Caco-2 (cell line): ENCODE measurements around the gene PARP11. TPM values are rescaled to one million over a fixed set of nuclear protein-coding genes. Genes with fewer than 3 reads are reported as not detected.

Experiments used
- BruUV-seq: library from RNA; stranded (reverse); fragments of 400-500 nt; replicated peaks from 2 replicates; lab custom pipeline; 2021; lab: Mats Ljungman, UMichigan
- CTCF ChIA-PET: fragments of 300-600 bp; sonication (Branson Sonifier 250); formaldehyde crosslinking; loops from one replicate; lab custom pipeline; 2022; ENCODE audit warnings: antibody characterized with exemption; lab: Charles Lee
- POLR2A ChIA-PET: fragments of 300-600 bp; sonication (Branson Sonifier 250); formaldehyde crosslinking; loops from one replicate; lab custom pipeline; 2022; ENCODE audit warnings: antibody characterized with exemption; lab: Charles Lee
- DNase-seq, 2 experiments: peaks; one replicate each; pipeline versions ENCODE4 v3.0.0 to v3.0.0-alpha.2; 2020 to 2022
- H3K27me3 ChIP-seq: replicated peaks from 2 replicates; pipeline ENCODE4 v1.6.0; 2011; ENCODE audit warnings: low read length; ENCODE audit not compliant: control insufficient read depth, insufficient read depth
- H3K36me3 ChIP-seq: 2 replicates; pipeline ENCODE4 v1.5.1; 2011; ENCODE audit warnings: low read length; ENCODE audit not compliant: control insufficient read depth, insufficient read depth
- H3K4me1 ChIP-seq: fragments of 250-450 bp; sonication (Bioruptor Pico); 2 replicates; pipeline ENCODE4 v1.5.1; 2020; ENCODE audit warnings: mild to moderate bottlenecking
- H3K4me3 ChIP-seq: 2 replicates; pipeline ENCODE4 v1.5.1; 2011; ENCODE audit warnings: low read depth, mild to moderate bottlenecking, control low read depth, low read length
- H3K9me3 ChIP-seq: fragments of 250-450 bp; sonication (Bioruptor Pico); 2 replicates; pipeline ENCODE4 v1.5.1; 2020; ENCODE audit warnings: mild to moderate bottlenecking, moderate library complexity
- H3K27ac Mint-ChIP-seq: one replicate; pipeline ENCODE4 v1.8.0; 2022; ENCODE audit warnings: mixed read lengths; ENCODE audit not compliant: unreplicated experiment
- H3K27me3 Mint-ChIP-seq: one replicate; pipeline ENCODE4 v1.8.0; 2022; ENCODE audit warnings: mixed read lengths; ENCODE audit not compliant: insufficient read depth, unreplicated experiment
- H3K36me3 Mint-ChIP-seq: one replicate; pipeline ENCODE4 v1.8.0; 2022; ENCODE audit warnings: mild to moderate bottlenecking, mixed read lengths; ENCODE audit not compliant: insufficient read depth, unreplicated experiment
- H3K4me1 Mint-ChIP-seq: one replicate; pipeline ENCODE4 v1.8.0; 2022; ENCODE audit warnings: low read depth, mixed read lengths; ENCODE audit not compliant: unreplicated experiment
- H3K4me3 Mint-ChIP-seq: one replicate; pipeline ENCODE4 v1.8.0; 2022; ENCODE audit warnings: mild to moderate bottlenecking, moderate library complexity, mixed read lengths; ENCODE audit not compliant: unreplicated experiment
- H3K9me3 Mint-ChIP-seq: one replicate; pipeline ENCODE4 v1.8.0; 2022; ENCODE audit warnings: mixed read lengths; ENCODE audit not compliant: unreplicated experiment
- CTCF ChIP-seq, 2 experiments: fragments of 200-600 bp in 1 of 2; IDR thresholded peaks; 1 replicate in 1 of 2; 2 replicates in 1 of 2; pipeline versions ENCODE4 v1.5.1 to v1.8.0; 2011 to 2022; ENCODE audit warnings: antibody characterized with exemption in 1 of 2, control low read depth in 1 of 2, inconsistent platforms in 1 of 2, low read depth in 1 of 2, low read length in 1 of 2, mild to moderate bottlenecking in 1 of 2, moderate library complexity in 1 of 2; ENCODE audit not compliant: insufficient read depth in 1 of 2, severe bottlenecking in 1 of 2, unreplicated experiment in 1 of 2
- intact Hi-C: fragments of 100-400 bp; cut with micrococcal nuclease; formaldehyde crosslinking; loops from one replicate; pipeline ENCODE4 v1.10.0; 2022; ENCODE audit not compliant: unreplicated experiment
- total RNA-seq: library from RNA; stranded (reverse); gene quantifications from 2 replicates; pipeline ENCODE4 v1.2.3, GENCODE V29; 2022

Gene PARP11
- total RNA-seq, 1 experiment from 2014 or later: 18.1 TPM

DNA sequence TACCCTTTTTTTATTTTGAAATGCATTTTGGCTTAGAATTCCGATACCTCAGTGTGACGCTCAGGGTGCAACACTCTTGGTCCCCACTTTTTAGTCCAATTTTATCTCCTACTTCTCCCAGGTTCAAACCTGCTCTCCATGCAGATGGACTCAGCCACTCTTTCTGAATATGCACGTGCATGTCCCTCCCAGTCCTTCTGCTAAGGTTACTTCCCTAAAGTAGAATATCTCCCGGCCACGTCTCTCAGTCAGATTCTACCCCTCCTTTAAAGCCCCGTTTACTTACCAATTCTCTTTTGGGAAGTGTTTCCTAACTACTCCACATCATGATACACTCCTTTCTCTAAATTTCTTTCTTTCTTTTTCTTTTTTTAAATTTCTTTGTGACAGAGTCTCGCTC lies 15.5 kb upstream of the PARP11 start:
- no TSS peak for BruUV-seq
- ChIA-PET CTCF (interaction anchor here (0.8 kb wide), 1 partner anchor 149 kb away, joined by 3 read pairs; no protein-coding TSS in a partner anchor), POLR2A (no interaction called here)
- Mint-ChIP-seq H3K27me3 (peaks cover 3% of the 10 kb centered on the region), H3K4me1 (peaks cover 14% of the 10 kb centered on the region), H3K27ac (no peak overlapping the region), H3K36me3 (no peaks in the 10 kb centered on the region), H3K9me3 (no peaks in the 10 kb centered on the region), H3K4me3 (no peak overlapping the region)
- DNase-seq: no peak
- H3K27me3 ChIP-seq: no peaks in the 10 kb centered on the region
- H3K4me1 ChIP-seq: 0 out of 2 replicates have a peak, but pooled peaks cover 3% of the 10 kb centered on the region
- intact Hi-C loops: loop anchor here (10.0 kb wide), 1 partner anchor 276 kb away; no protein-coding TSS in a partner anchor
- no peak overlapping the region for H3K4me3 ChIP-seq
- H3K9me3 ChIP-seq: no peaks in the 10 kb centered on the region
- H3K36me3 ChIP-seq: no peaks in the 10 kb centered on the region
- TF ChIP-seq CTCF (IDR thresholded peaks at IDR 0.05; ENCODE audit: insufficient read depth in 1 of 2, low read depth in 1 of 2, low read length in 1 of 2, severe bottlenecking in 1 of 2, unreplicated experiment in 1 of 2): no peak

- no peaks in the 10 kb centered on the region for H3K9me3 ChIP-seq
- peak in 1 of 2 experiments; percentile 67 for DNase-seq
- no peaks in the 10 kb centered on the region for H3K9me3 Mint-ChIP-seq
- H3K27me3 Mint-ChIP-seq: peaks cover 7% of the 10 kb centered on the region
- no TSS peak for BruUV-seq
- no peak overlapping the region for H3K27ac Mint-ChIP-seq
- TF ChIP-seq CTCF (IDR thresholded peaks at IDR 0.05; ENCODE audit: insufficient read depth in 1 of 2, low read depth in 1 of 2, low read length in 1 of 2, severe bottlenecking in 1 of 2, unreplicated experiment in 1 of 2): peak; percentile 90 to 98
- 0 out of 2 replicates have a peak, but pooled peaks cover 3% of the 10 kb centered on the region for H3K4me1 ChIP-seq
- H3K36me3 ChIP-seq: no peaks in the 10 kb centered on the region
- H3K4me1 Mint-ChIP-seq: peaks cover 14% of the 10 kb centered on the region
- POLR2A ChIA-PET: no interaction called here
- H3K4me3 ChIP-seq: no peak overlapping the region
- intact Hi-C loops: loop anchor here (1.0 to 10.0 kb wide), 5 partner anchors 110 to 392 kb away; no protein-coding TSS in a partner anchor
- CTCF ChIA-PET: interaction anchor here (0.6 to 6.3 kb wide), 15 partner anchors 10 to 392 kb away, joined by 3 to 93 read pairs (median 5); no protein-coding TSS in a partner anchor
- no peak overlapping the region for H3K4me3 Mint-ChIP-seq
- no peaks in the 10 kb centered on the region for H3K27me3 ChIP-seq
- H3K36me3 Mint-ChIP-seq: no peaks in the 10 kb centered on the region
These were observed 12.3 kb upstream of the PARP11 start for GRCh38 chr12:3885277-3886094.

- Mint-ChIP-seq H3K27me3 (peaks cover 10% of the 10 kb centered on the region), H3K4me1 (peaks cover 14% of the 10 kb centered on the region), H3K4me3 (no peak overlapping the region), H3K36me3 (no peaks in the 10 kb centered on the region), H3K9me3 (no peaks in the 10 kb centered on the region), H3K27ac (no peak overlapping the region)
- TF ChIP-seq CTCF (IDR thresholded peaks at IDR 0.05; ENCODE audit: insufficient read depth in 1 of 2, low read depth in 1 of 2, low read length in 1 of 2, severe bottlenecking in 1 of 2, unreplicated experiment in 1 of 2): no peak
- BruUV-seq: no TSS peak
- Histone ChIP-seq H3K4me1 (0 out of 2 replicates have a peak, but pooled peaks cover 3% of the 10 kb centered on the region), H3K36me3 (no peaks in the 10 kb centered on the region), H3K27me3 (no peaks in the 10 kb centered on the region), H3K4me3 (no peak overlapping the region), H3K9me3 (no peaks in the 10 kb centered on the region)
- intact Hi-C loops: loop anchor here (1.0 to 10.0 kb wide), 5 partner anchors 111 to 393 kb away; no protein-coding TSS in a partner anchor
- POLR2A ChIA-PET: no interaction called here
- no peak for DNase-seq
- CTCF ChIA-PET: interaction anchor here (0.6 to 6.3 kb wide), 9 partner anchors 12 to 392 kb away, joined by 3 to 93 read pairs (median 6); no protein-coding TSS in a partner anchor
These were observed 11.5 kb upstream of the PARP11 start for GRCh38 chr12:3884671-3885070.
